IMR-90 (cell line): ENCODE measurements around the gene HYLS1. TPM values are rescaled to one million over a fixed set of nuclear protein-coding genes. Genes with fewer than 3 reads are reported as not detected.

Source experiments
- ATAC-seq: fragments of 200-7000 bp; cut with Tn5 transposase; 2 replicates; pipeline ENCODE4 v1.9.1; 2020; ENCODE audit warnings: low read depth, mild to moderate bottlenecking, moderate library complexity
- BruUV-seq: library from RNA; stranded (reverse); fragments of 400-500 nt; replicated peaks from 2 replicates; lab custom pipeline; 2021; lab: Mats Ljungman, UMichigan
- CTCF ChIA-PET: fragments of 300-600 bp; formaldehyde crosslinking; extraction: SDS; loops from one replicate; lab custom pipeline; 2021; ENCODE audit warnings: antibody characterized with exemption; lab: Yijun Ruan, JAX
- POLR2A ChIA-PET: fragments of 300-600 bp; sonication (Branson Sonifier 250); formaldehyde crosslinking; loops from one replicate; lab custom pipeline; 2022; ENCODE audit warnings: antibody characterized with exemption; ENCODE audit not compliant: unreplicated experiment; lab: Charles Lee
- DNase-seq: peaks from one replicate; pipeline ENCODE4 v3.0.0; 2013
- H2AFZ ChIP-seq: replicated peaks from 2 replicates; pipeline ENCODE3; 2013; ENCODE audit warnings: low read length, mild to moderate bottlenecking; ENCODE audit not compliant: poor library complexity
- H2AK5ac ChIP-seq: 2 replicates; pipeline ENCODE4 v1.6.1; 2013; ENCODE audit warnings: low read depth, low read length, inconsistent platforms
- H2AK9ac ChIP-seq: replicated peaks from 2 replicates; pipeline ENCODE3; 2013; ENCODE audit warnings: mild to moderate bottlenecking, low read depth, low read length, moderate library complexity; ENCODE audit not compliant: poor library complexity
- H2BK120ac ChIP-seq: 2 replicates; pipeline ENCODE4 v1.6.1; 2013; ENCODE audit warnings: low read depth, low read length, inconsistent platforms
- H2BK15ac ChIP-seq: 3 replicates; pipeline ENCODE4 v1.6.1; 2013; ENCODE audit warnings: low read depth, low read length, inconsistent platforms
- H2BK20ac ChIP-seq: 2 replicates; pipeline ENCODE4 v1.6.1; 2013; ENCODE audit warnings: low read depth, mild to moderate bottlenecking, inconsistent platforms, low read length, moderate library complexity
- H2BK5ac ChIP-seq: 2 replicates; pipeline ENCODE4 v1.6.1; 2013; ENCODE audit warnings: mild to moderate bottlenecking, low read depth, low read length, inconsistent platforms; ENCODE audit not compliant: poor library complexity, severe bottlenecking
- H3K14ac ChIP-seq: replicated peaks from 2 replicates; pipeline ENCODE4 v1.6.1; 2013; ENCODE audit warnings: low read depth, low read length, inconsistent platforms
- H3K18ac ChIP-seq: 2 replicates; pipeline ENCODE4 v1.6.1; 2013; ENCODE audit warnings: low read depth, low read length, control low read depth
- H3K23ac ChIP-seq: 2 replicates; pipeline ENCODE4 v1.6.1; 2013; ENCODE audit warnings: low read depth, low read length, inconsistent platforms
- H3K27ac ChIP-seq: 2 replicates; pipeline ENCODE4 v1.5.1; 2013; ENCODE audit warnings: mild to moderate bottlenecking, control low read depth, low read length; ENCODE audit not compliant: insufficient read depth
- H3K27me3 ChIP-seq: 2 replicates; pipeline ENCODE4 v1.6.1; 2013; ENCODE audit warnings: low read length; ENCODE audit not compliant: control insufficient read depth, insufficient read depth
- H3K36me3 ChIP-seq: 2 replicates; pipeline ENCODE4 v1.6.1; 2013; ENCODE audit warnings: low read length, mixed read lengths; ENCODE audit not compliant: control insufficient read depth, insufficient read depth
- H3K4ac ChIP-seq: 2 replicates; pipeline ENCODE4 v1.6.1; 2013; ENCODE audit warnings: low read depth, low read length, inconsistent platforms
- H3K4me1 ChIP-seq: 2 replicates; pipeline ENCODE4 v1.6.1; 2013; ENCODE audit warnings: low read length, mixed read lengths; ENCODE audit not compliant: control insufficient read depth, insufficient read depth
- H3K4me2 ChIP-seq: 2 replicates; pipeline ENCODE4 v1.6.1; 2013; ENCODE audit warnings: low read depth, mild to moderate bottlenecking, control low read depth, low read length, moderate library complexity
- H3K4me3 ChIP-seq: 2 replicates; pipeline ENCODE4 v1.5.1; 2013; ENCODE audit warnings: low read depth, mild to moderate bottlenecking, control low read depth, low read length, moderate library complexity; ENCODE audit not compliant: insufficient read depth
- H3K56ac ChIP-seq: 2 replicates; pipeline ENCODE4 v1.6.1; 2013; ENCODE audit warnings: low read length, inconsistent platforms; ENCODE audit not compliant: insufficient read depth; ENCODE audit errors: extremely low read depth
- H3K79me1 ChIP-seq, 2 experiments: 2 replicates each; pipeline ENCODE4 v1.6.1; 2013; ENCODE audit warnings: low read length in 2 of 2, inconsistent platforms in 1 of 2, low read depth in 1 of 2
- H3K9ac ChIP-seq: 2 replicates; pipeline ENCODE4 v1.6.1; 2013; ENCODE audit warnings: low read depth, low read length, control low read depth
- H3K9me1 ChIP-seq: 2 replicates; pipeline ENCODE4 v1.6.1; 2013; ENCODE audit warnings: low read length, inconsistent platforms; ENCODE audit not compliant: insufficient read depth
- H3K9me3 ChIP-seq: 2 replicates; pipeline ENCODE4 v1.6.1; 2013; ENCODE audit warnings: low read length; ENCODE audit not compliant: control insufficient read depth, insufficient read depth
- H4K20me1 ChIP-seq: 2 replicates; pipeline ENCODE4 v1.6.1; 2013; ENCODE audit warnings: low read length, inconsistent platforms; ENCODE audit not compliant: insufficient read depth
- H4K5ac ChIP-seq: 2 replicates; pipeline ENCODE4 v1.6.1; 2013; ENCODE audit warnings: mild to moderate bottlenecking, low read depth, low read length, control low read depth
- H4K8ac ChIP-seq, 2 experiments: 2 replicates each; pipeline ENCODE4 v1.6.1; 2013; ENCODE audit warnings: low read depth in 2 of 2, low read length in 2 of 2, control low read depth in 1 of 2, inconsistent platforms in 1 of 2
- H4K91ac ChIP-seq: 2 replicates; pipeline ENCODE4 v1.6.1; 2013; ENCODE audit warnings: low read depth, low read length, inconsistent platforms; ENCODE audit not compliant: insufficient read depth
- BHLHE40 ChIP-seq: fragments of 150-350 bp; IDR thresholded peaks from 2 replicates; pipeline ENCODE4 v1.6.1; 2016; ENCODE audit warnings: mild to moderate bottlenecking, low read depth, low read length
- CEBPB ChIP-seq: IDR thresholded peaks from 2 replicates; pipeline ENCODE4 v1.6.1; 2012; ENCODE audit warnings: low read depth, low read length, improper control_type of control experiment
- CHD1 ChIP-seq: IDR thresholded peaks from 2 replicates; pipeline ENCODE4 v1.6.1; 2012; ENCODE audit warnings: low read depth, low read length, improper control_type of control experiment
- FOS ChIP-seq: fragments of 150-350 bp; IDR thresholded peaks from 2 replicates; pipeline ENCODE4 v1.6.1; 2016; ENCODE audit warnings: low read depth, low read length
- MAFK ChIP-seq: IDR thresholded peaks from 2 replicates; pipeline ENCODE4 v1.6.1; 2012; ENCODE audit warnings: low read depth, low read length, improper control_type of control experiment
- MAZ ChIP-seq: IDR thresholded peaks from 2 replicates; pipeline ENCODE4 v1.6.1; 2012; ENCODE audit warnings: low read depth, mild to moderate bottlenecking, low read length, improper control_type of control experiment, moderate library complexity, borderline replicate concordance
- MXI1 ChIP-seq: IDR thresholded peaks from 2 replicates; pipeline ENCODE4 v1.6.1; 2012; ENCODE audit warnings: low read depth, mild to moderate bottlenecking, low read length, moderate library complexity, borderline replicate concordance
- NFE2L2 ChIP-seq: fragments of 150-350 bp; IDR thresholded peaks from 2 replicates; pipeline ENCODE4 v1.6.1; 2016; ENCODE audit warnings: low read depth, mild to moderate bottlenecking, low read length
- POLR2A ChIP-seq: IDR thresholded peaks from 2 replicates; pipeline ENCODE4 v1.6.1; 2012; ENCODE audit warnings: mild to moderate bottlenecking, low read depth, low read length
- RAD21 ChIP-seq: IDR thresholded peaks from 2 replicates; pipeline ENCODE4 v1.6.1; 2012; ENCODE audit warnings: low read length, improper control_type of control experiment
- RCOR1 ChIP-seq: IDR thresholded peaks from 2 replicates; pipeline ENCODE4 v1.6.1; 2012; ENCODE audit warnings: mild to moderate bottlenecking, low read length, improper control_type of control experiment; ENCODE audit not compliant: insufficient replicate concordance
- RFX5 ChIP-seq: IDR thresholded peaks from 2 replicates; pipeline ENCODE4 v1.8.0; 2012; ENCODE audit warnings: low read depth, mild to moderate bottlenecking, low read length, moderate library complexity
- SMC3 ChIP-seq: fragments of 150-350 bp; IDR thresholded peaks from 2 replicates; pipeline ENCODE4 v1.6.1; 2016; ENCODE audit warnings: low read depth, mild to moderate bottlenecking, antibody characterized with exemption, low read length, moderate library complexity
- WGBS, 2 experiments: methylation state at CpG; one replicate each; pipeline versions ENCODE4 v1.1.5 to v1.1.7; 2013; ENCODE audit warnings: missing lambda C conversion rate in 2 of 2; ENCODE audit not compliant: insufficient read length in 1 of 2; ENCODE audit errors: extremely low coverage in 2 of 2; 5-methylcytosine and 5-hydroxymethylcytosine counted together
- dilution Hi-C: fragments of 300-500 bp; cut with HindIII; formaldehyde crosslinking; loops from one replicate; pipeline ENCODE4 v1.14.3; 2018; ENCODE audit warnings: low sequenced_read_pairs; ENCODE audit not compliant: unreplicated experiment
- in situ Hi-C: fragments of 300-500 bp; cut with MboI; formaldehyde crosslinking; loops from 3 replicates; pipeline ENCODE4 v1.14.3; 2019; ENCODE audit warnings: low sequenced_read_pairs, inconsistent platforms, mixed read lengths
- intact Hi-C: fragments of 100-400 bp; cut with micrococcal nuclease; formaldehyde crosslinking; loops from 2 replicates; pipeline ENCODE4 v1.10.0; 2022
- polyA plus RNA-seq, 3 experiments: library from polyadenylated mRNA; depleted of rRNA; stranded (reverse); fragments of >200 nt; gene quantifications; 2 replicates each; pipeline ENCODE4 v1.2.3, GENCODE V29; 2012; ENCODE audit warnings: low replicate concordance in 1 of 3
- total RNA-seq: library from RNA; depleted of rRNA; stranded (reverse); fragments of >200 nt; gene quantifications from 2 replicates; pipeline ENCODE4 v1.2.3, GENCODE V29; 2012
- TF ChIP-seq, protein P1 (sequence below): fragments of 150-350 bp; IDR thresholded peaks from 2 replicates; pipeline ENCODE4 v1.6.1; 2016; ENCODE audit warnings: low read depth, mild to moderate bottlenecking, low read length, moderate library complexity, borderline replicate concordance
- TF ChIP-seq, protein P2 (sequence below): fragments of 150-350 bp; IDR thresholded peaks from 2 replicates; pipeline ENCODE4 v1.6.1; 2017; ENCODE audit warnings: mild to moderate bottlenecking, antibody characterized with exemption, low read length, low read depth
- TF ChIP-seq, protein P3 (sequence below): conservative IDR thresholded peaks from 2 replicates; pipeline ENCODE4 v1.5.1; 2012; ENCODE audit warnings: mild to moderate bottlenecking, low read depth, low read length, improper control_type of control experiment

Gene HYLS1
- total and polyA plus RNA-seq, 2 of the 4 experiments (the other 2 are of a cell fraction): 5.1 to 8.1 TPM

DNA sequence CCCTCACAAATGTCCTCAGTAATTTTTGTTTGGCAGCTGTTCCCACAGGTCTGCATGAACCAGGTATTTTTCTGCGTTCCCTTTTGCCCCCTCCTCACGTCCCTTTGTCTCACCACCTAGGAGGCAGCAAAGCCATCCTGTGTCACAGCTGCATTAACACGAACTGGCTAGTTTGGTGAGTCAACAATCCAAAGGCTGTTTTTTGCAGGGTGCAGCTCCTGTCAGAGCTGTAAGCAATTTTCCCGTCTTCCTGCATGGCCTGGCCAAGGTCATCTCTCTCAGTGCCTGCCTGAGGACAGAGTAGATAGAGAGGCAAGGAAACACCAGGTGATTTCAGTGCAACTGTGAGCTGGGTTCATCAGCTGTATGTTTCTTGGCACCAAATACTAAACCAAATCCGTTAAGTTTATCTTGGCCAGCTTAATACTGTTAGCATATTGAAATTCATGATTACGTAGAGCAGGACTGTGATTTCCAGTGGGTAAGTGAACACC, 37.8 kb downstream of the HYLS1 start:
- no TSS peak for BruUV-seq
- no peak overlapping the region for H3K56ac ChIP-seq
- ChIA-PET CTCF (interaction anchor here (0.6 to 1.2 kb wide), 2 partner anchors 199 to 268 kb away, joined by 3 read pairs; no protein-coding TSS in a partner anchor), POLR2A (no interaction called here)
- no peak overlapping the region for H2AFZ ChIP-seq
- DNase-seq (no peak), ATAC-seq (no peak)
- no peak overlapping the region for H3K4ac ChIP-seq
- H4K91ac ChIP-seq: no peak overlapping the region
- no peaks in the 10 kb centered on the region for H3K36me3 ChIP-seq
- no peak overlapping the region for H4K8ac ChIP-seq
- dilution Hi-C loops (no loop called here), in situ Hi-C loops (loop anchor here (5.0 kb wide), 1 partner anchor 267 kb away; no protein-coding TSS in a partner anchor), intact Hi-C loops (no loop called here)
- H3K4me2 ChIP-seq: no peak overlapping the region
- H2BK15ac ChIP-seq: no peak overlapping the region
- H4K20me1 ChIP-seq: no peaks in the 10 kb centered on the region
- no CpG with 5 or more reads among the region's 6 CpGs for WGBS, 2 experiments
- H3K27ac ChIP-seq: no peak overlapping the region
- no peaks in the 10 kb centered on the region for H3K79me1 ChIP-seq
- H4K5ac ChIP-seq: no peak overlapping the region
- TF ChIP-seq RCOR1: no peak
- no peak for TF ChIP-seq FOS
- TF ChIP-seq, protein P1, sequence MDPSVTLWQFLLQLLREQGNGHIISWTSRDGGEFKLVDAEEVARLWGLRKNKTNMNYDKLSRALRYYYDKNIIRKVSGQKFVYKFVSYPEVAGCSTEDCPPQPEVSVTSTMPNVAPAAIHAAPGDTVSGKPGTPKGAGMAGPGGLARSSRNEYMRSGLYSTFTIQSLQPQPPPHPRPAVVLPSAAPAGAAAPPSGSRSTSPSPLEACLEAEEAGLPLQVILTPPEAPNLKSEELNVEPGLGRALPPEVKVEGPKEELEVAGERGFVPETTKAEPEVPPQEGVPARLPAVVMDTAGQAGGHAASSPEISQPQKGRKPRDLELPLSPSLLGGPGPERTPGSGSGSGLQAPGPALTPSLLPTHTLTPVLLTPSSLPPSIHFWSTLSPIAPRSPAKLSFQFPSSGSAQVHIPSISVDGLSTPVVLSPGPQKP: no peak
- TF ChIP-seq RAD21: no peak
- TF ChIP-seq RFX5: no peak
- TF ChIP-seq POLR2A: no peak
- TF ChIP-seq BHLHE40: no peak
- no peak for TF ChIP-seq MAZ
- TF ChIP-seq, protein P2, sequence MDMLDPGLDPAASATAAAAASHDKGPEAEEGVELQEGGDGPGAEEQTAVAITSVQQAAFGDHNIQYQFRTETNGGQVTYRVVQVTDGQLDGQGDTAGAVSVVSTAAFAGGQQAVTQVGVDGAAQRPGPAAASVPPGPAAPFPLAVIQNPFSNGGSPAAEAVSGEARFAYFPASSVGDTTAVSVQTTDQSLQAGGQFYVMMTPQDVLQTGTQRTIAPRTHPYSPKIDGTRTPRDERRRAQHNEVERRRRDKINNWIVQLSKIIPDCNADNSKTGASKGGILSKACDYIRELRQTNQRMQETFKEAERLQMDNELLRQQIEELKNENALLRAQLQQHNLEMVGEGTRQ: no peak
- no peak for TF ChIP-seq CHD1
- no peak for TF ChIP-seq CEBPB
- no peak for TF ChIP-seq SMC3
- TF ChIP-seq, protein P3, sequence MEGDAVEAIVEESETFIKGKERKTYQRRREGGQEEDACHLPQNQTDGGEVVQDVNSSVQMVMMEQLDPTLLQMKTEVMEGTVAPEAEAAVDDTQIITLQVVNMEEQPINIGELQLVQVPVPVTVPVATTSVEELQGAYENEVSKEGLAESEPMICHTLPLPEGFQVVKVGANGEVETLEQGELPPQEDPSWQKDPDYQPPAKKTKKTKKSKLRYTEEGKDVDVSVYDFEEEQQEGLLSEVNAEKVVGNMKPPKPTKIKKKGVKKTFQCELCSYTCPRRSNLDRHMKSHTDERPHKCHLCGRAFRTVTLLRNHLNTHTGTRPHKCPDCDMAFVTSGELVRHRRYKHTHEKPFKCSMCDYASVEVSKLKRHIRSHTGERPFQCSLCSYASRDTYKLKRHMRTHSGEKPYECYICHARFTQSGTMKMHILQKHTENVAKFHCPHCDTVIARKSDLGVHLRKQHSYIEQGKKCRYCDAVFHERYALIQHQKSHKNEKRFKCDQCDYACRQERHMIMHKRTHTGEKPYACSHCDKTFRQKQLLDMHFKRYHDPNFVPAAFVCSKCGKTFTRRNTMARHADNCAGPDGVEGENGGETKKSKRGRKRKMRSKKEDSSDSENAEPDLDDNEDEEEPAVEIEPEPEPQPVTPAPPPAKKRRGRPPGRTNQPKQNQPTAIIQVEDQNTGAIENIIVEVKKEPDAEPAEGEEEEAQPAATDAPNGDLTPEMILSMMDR: no peak
- TF ChIP-seq MAFK: no peak
- no peak for TF ChIP-seq MXI1
- no peak for TF ChIP-seq NFE2L2
- no peak overlapping the region for H3K9ac ChIP-seq
- H3K27me3 ChIP-seq: peaks cover 36% of the 10 kb centered on the region
- H2BK5ac ChIP-seq: no peak overlapping the region
- no peak overlapping the region for H3K18ac ChIP-seq
- no peak overlapping the region for H3K14ac ChIP-seq
- no peak overlapping the region for H2AK5ac ChIP-seq
- no peaks in the 10 kb centered on the region for H3K9me1 ChIP-seq
- H3K4me1 ChIP-seq: no peaks in the 10 kb centered on the region
- no peak overlapping the region for H2AK9ac ChIP-seq
- H3K23ac ChIP-seq: no peak overlapping the region
- H3K9me3 ChIP-seq: no peaks in the 10 kb centered on the region
- H2BK20ac ChIP-seq: no peak overlapping the region
- H3K4me3 ChIP-seq: no peak overlapping the region
- H2BK120ac ChIP-seq: no peak overlapping the region
